ENCODE data around the gene CAMTA2.

Gene CAMTA2

GRCh38 chr17:4969047-4969550 lies 18.4 kb downstream of the CAMTA2 start:
- DNase-seq: peak; percentile 96

- DNase-seq: peak; percentile 38
Observed at GRCh38 chr17:4968486-4969046, 18.9 kb downstream of the CAMTA2 start.

GRCh38 chr17:4967539-4968485 lies 19.7 kb downstream of the CAMTA2 start, which contains the start of gene SPAG7:
SPAG7 (minus strand) TSS chr17:4967817; CDS start chr17:4967804, 13 bp downstream.
- peak; percentile 97 for DNase-seq

- peak; percentile 100 for DNase-seq
Observed at GRCh38 chr17:4966844-4967538, 20.5 kb downstream of the CAMTA2 start.

GRCh38 chr17:4965311-4965986 lies 22.0 kb downstream of the CAMTA2 start:
- DNase-seq: no peak

- DNase-seq: no peak
Observed at GRCh38 chr17:4960279-4960922, 27.1 kb downstream of the CAMTA2 start.

GRCh38 chr17:4959261-4959965 lies 28.1 kb downstream of the CAMTA2 start:
- no peak for DNase-seq

GRCh38 chr17:4958102-4958501 lies 29.4 kb downstream of the CAMTA2 start:
- no peak for DNase-seq

GRCh38 chr17:4956493-4957061 lies 30.9 kb downstream of the CAMTA2 start:
- no peak for DNase-seq

- DNase-seq: no peak
Observed at GRCh38 chr17:4955091-4955490, 32.4 kb downstream of the CAMTA2 start.

GRCh38 chr17:4953451-4953961 lies 34.0 kb downstream of the CAMTA2 start:
- peak; percentile 79 for DNase-seq

GRCh38 chr17:4951486-4951885 lies 36.0 kb downstream of the CAMTA2 start:
- no peak for DNase-seq

GRCh38 chr17:4950746-4951204 lies 36.7 kb downstream of the CAMTA2 start, which contains the start of gene ENO3:
ENO3 (plus strand) TSS chr17:4951119; CDS start chr17:4951830, 711 bp downstream.
- no peak for DNase-seq

GRCh38 chr17:4950075-4950745 lies 37.3 kb downstream of the CAMTA2 start:
- DNase-seq: no peak

GRCh38 chr17:4949321-4950074 lies 38.0 kb downstream of the CAMTA2 start:
- DNase-seq: peak; percentile 73

- peak; percentile 94 for DNase-seq
Observed at GRCh38 chr17:4948931-4949320, 38.5 kb downstream of the CAMTA2 start.

GRCh38 chr17:4948166-4948930 lies 39.1 kb downstream of the CAMTA2 start, which contains the start of gene PFN1:
PFN1 (minus strand) TSS chr17:4948530; CDS start chr17:4948394, 136 bp downstream.
- peak; percentile 96 for DNase-seq

Data from fibroblast of skin of abdomen (primary cell).